Stomach (tissue), 4 donors: ENCODE measurements around the gene ZNF648.

Source experiments
- CTCF ChIP-seq, 7 experiments: fragments of 450-650 bp in 4 of 7; fragments of 200-600 bp in 3 of 7; sonication (generic) in 3 of 7; IDR thresholded peaks; one replicate each; pipeline ENCODE4 v1.5.1; 2016 to 2019; ENCODE audit warnings: antibody characterized with exemption in 7 of 7, control low read depth in 2 of 7, mild to moderate bottlenecking in 1 of 7
- EP300 ChIP-seq: sonication (generic); formaldehyde crosslinking; IDR thresholded peaks from one replicate; pipeline ENCODE4 v1.6.1; 2017; ENCODE audit warnings: antibody characterized with exemption
- POLR2A ChIP-seq, 4 donors: fragments of 450-650 bp; IDR thresholded peaks; one replicate each; pipeline ENCODE4 v1.6.1; 2016; ENCODE audit warnings: antibody characterized with exemption in 4 of 4, control low read depth in 2 of 4, mild to moderate bottlenecking in 1 of 4, moderate library complexity in 1 of 4
- POLR2AphosphoS5 ChIP-seq, 3 donors: sonication (generic); formaldehyde crosslinking; IDR thresholded peaks; one replicate each; pipeline ENCODE4 v1.6.1; 2016; ENCODE audit warnings: antibody characterized with exemption in 3 of 3

GRCh38 chr1:182046763-182047162, 14.7 kb downstream of the ZNF648 start:
- TF ChIP-seq CTCF (IDR thresholded peaks at IDR 0.05) (no peak), POLR2A (IDR thresholded peaks at IDR 0.05) (no peak), EP300 (no peak), POLR2AphosphoS5 (IDR thresholded peaks at IDR 0.05) (no peak)
